ENCODE results near the gene ZNHIT2.

DNA sequence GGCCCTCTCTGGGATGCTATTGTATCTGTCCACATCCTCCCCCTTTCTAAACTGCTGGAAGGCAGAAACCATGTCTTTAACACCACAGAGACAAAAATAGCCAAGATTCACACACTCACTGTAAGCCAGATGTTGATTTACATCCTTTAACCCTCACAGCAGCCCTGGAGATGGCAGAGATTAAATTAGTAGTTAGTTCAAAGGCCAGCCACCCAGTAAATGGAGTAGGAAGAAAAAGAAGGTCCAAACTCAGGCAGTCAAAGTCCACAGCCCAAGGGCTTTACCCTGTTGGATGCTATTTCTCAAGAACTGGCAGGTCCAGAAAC, 2.1 kb upstream of the ZNHIT2 start:
- TF ChIP-seq NCOR1 (IDR thresholded peaks at IDR 0.05; ENCODE audit: borderline replicate concordance, low read length) (no peak), ZNF282 (IDR thresholded peaks at IDR 0.05; ENCODE audit: partially characterized antibody) (no peak), BRD4 (CRISPR knock-in tag; IDR thresholded peaks at IDR 0.05) (no peak), ATM (IDR thresholded peaks at IDR 0.05; ENCODE audit: borderline replicate concordance) (no peak)
- TF ChIP-seq, protein P1, sequence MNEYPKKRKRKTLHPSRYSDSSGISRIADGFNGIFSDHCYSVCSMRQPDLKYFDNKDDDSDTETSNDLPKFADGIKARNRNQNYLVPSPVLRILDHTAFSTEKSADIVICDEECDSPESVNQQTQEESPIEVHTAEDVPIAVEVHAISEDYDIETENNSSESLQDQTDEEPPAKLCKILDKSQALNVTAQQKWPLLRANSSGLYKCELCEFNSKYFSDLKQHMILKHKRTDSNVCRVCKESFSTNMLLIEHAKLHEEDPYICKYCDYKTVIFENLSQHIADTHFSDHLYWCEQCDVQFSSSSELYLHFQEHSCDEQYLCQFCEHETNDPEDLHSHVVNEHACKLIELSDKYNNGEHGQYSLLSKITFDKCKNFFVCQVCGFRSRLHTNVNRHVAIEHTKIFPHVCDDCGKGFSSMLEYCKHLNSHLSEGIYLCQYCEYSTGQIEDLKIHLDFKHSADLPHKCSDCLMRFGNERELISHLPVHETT (CRISPR knock-in tag; conservative IDR thresholded peaks at IDR 0.05): no peak
- TF ChIP-seq, protein P2, sequence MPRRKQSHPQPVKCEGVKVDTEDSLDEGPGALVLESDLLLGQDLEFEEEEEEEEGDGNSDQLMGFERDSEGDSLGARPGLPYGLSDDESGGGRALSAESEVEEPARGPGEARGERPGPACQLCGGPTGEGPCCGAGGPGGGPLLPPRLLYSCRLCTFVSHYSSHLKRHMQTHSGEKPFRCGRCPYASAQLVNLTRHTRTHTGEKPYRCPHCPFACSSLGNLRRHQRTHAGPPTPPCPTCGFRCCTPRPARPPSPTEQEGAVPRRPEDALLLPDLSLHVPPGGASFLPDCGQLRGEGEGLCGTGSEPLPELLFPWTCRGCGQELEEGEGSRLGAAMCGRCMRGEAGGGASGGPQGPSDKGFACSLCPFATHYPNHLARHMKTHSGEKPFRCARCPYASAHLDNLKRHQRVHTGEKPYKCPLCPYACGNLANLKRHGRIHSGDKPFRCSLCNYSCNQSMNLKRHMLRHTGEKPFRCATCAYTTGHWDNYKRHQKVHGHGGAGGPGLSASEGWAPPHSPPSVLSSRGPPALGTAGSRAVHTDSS (CRISPR knock-in tag; conservative IDR thresholded peaks at IDR 0.05): no peak
